ENCODE results near the gene RFC1.
"Not testable (repeated sequence)": the region's sequence is repeated elsewhere in the genome, so short reads cannot be mapped to it uniquely, and the experiment has no call there.

The RFC1 gene

DNA sequence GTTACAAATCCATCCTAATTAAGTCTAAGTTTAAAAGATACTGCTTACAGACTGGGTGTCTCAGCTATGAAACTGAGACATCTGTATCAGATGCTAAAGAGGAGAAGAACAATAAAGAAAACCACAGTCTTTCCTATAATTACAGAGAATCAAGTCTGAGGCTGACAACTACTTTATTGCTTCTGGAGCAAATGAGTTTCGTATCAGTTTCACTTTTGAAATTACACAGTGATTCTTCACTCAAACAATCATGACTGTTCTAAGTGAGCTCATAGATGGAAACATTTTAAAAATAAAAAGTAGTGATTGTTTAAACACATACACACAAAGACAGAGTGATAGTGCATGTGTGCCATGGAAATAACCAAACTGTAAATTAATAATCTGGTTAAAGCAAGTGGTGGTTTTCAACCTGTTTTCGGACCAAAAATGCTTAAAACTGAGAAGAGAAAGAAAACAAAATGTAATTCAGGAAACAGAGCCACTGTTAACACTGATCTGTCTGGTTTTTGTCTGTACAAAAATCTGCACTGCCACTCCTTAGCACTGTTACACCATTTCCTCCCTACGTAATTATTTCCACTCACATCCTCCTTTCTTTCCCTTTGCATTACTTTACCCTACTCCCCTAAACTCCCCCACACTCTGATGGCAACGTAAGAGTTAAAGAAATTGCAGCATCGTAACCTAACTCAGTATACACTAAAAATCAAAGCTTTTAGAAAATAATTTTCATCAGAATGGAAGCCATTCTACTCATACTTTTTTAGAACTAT is 12.5 kb downstream of the RFC1 start:
- no peak for DNase-seq (ENCODE audit: low spot score)

GRCh38 chr4:39353149-39353477 is 13.0 kb downstream of the RFC1 start:
- DNase-seq (ENCODE audit: low spot score), result not testable (repeated sequence)

DNA sequence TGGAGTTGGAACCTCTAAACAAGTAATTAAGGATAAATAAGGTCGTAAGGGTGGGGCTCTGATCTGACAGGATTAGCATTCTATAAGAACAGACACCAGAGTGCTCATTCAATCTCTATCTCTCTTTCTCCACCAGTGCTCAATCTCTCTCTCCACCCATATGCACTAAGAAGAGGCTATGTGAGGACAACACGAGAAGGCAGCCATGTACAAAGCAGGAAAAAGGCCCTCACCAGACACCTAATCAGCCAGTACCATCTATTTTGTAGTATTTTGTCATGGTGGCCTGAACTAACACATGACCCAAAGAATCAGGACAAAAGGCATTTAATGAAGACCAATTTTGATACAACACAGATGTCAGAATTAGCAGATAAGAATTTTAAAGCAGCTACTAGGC is 16.8 kb downstream of the RFC1 start:
- DNase-seq (ENCODE audit: low spot score), result no peak

GRCh38 chr4:39348371-39349315 is 17.5 kb downstream of the RFC1 start:
- no peak for DNase-seq (ENCODE audit: low spot score)

GRCh38 chr4:39346856-39347519 is 19.2 kb downstream of the RFC1 start:
- no peak for DNase-seq (ENCODE audit: low spot score)

DNA sequence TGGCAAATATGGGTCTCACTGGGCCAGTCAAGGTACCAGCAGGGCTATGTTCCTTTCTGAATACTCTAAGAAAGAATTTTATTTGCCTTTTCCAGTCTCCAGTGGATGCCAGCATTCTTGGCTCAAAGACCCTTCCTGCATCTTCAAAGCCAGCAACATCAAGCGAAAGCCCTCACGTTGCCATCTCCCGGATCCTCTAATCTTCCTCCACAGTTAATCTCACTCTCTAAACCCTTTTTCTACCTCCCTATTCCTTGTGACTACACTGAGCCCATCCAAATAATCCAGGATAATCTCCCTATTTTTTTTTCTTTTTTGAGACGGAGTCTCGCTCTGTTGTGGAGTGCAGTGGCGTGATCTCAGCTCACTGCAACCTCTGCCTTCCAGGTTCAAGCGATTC is 23.4 kb downstream of the RFC1 start:
- no peak for DNase-seq (ENCODE audit: low spot score)

- DNase-seq (ENCODE audit: low spot score), result no peak
Measured at GRCh38 chr4:39341075-39341725, 25.0 kb downstream of the RFC1 start.

DNA sequence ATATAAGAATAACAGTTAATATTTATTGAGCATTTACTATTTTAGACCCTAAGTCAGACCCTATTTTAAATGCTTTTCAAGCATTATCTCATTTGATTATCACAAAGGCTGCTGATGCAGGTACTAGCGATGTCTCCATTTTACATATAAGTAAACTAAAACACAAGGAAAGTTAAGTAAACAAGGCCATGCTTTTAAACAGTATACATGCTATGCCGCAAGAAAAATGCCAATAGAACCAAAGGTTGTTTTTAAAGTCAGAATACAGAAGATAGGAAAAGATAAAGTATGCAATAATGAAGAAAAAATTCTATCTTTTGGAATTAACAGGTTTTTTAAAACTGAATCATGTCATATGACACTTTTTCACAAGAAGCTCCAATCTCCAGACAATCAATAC is 26.2 kb downstream of the RFC1 start:
- DNase-seq (ENCODE audit: low spot score), result no peak

- DNase-seq (ENCODE audit: low spot score), result no peak
Measured at GRCh38 chr4:39337841-39338240, 28.3 kb downstream of the RFC1 start.

- peak; percentile 11 for DNase-seq (ENCODE audit: low spot score)
Measured at GRCh38 chr4:39335566-39335965, 30.6 kb downstream of the RFC1 start.

- no peak for DNase-seq (ENCODE audit: low spot score)
Measured at GRCh38 chr4:39331191-39331590, 35.0 kb downstream of the RFC1 start.

DNA sequence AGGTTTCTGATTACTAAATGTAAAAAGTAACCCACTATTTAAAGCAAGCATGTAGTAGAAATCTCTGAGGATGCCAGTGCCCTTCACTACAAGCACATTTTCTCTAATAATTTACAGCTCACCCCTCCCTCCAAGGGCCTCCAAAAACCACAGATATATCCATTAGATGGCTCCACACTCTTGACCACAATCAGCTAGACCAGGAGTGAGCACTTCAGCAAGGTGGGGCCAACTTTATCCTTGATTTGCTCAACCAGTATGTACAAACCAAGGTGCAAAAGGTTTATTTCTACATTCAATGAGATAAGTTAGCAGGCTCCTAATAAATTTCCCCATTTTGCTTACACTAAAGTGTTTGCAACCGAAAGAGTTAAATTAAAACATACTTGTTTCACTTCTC is 35.8 kb downstream of the RFC1 start:
- no peak for DNase-seq (ENCODE audit: low spot score)

DNA sequence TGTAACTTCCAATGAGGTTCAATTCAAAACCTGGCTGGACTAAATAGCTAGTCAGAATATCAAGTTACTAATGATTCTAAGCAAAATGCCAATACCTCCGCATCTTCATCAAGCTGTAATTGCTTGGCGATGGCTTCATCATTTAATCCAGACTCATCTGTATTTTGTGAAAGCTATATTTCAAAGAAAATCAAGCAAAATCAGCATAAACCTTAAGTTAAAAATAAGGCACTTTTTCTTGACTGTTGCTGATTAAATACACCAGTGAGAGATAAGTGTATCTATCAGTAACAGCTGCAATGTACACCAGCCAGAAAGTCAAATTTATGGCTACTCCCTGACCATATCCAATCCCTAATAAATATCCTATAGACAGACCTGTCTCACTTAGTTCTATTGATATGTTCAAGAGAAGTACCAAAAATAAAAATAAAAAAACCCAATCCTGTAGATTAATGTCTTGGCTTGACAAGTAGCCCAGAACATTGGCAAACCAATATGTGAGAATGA is 39.6 kb downstream of the RFC1 start:
- DNase-seq (ENCODE audit: low spot score), result no peak

DNA sequence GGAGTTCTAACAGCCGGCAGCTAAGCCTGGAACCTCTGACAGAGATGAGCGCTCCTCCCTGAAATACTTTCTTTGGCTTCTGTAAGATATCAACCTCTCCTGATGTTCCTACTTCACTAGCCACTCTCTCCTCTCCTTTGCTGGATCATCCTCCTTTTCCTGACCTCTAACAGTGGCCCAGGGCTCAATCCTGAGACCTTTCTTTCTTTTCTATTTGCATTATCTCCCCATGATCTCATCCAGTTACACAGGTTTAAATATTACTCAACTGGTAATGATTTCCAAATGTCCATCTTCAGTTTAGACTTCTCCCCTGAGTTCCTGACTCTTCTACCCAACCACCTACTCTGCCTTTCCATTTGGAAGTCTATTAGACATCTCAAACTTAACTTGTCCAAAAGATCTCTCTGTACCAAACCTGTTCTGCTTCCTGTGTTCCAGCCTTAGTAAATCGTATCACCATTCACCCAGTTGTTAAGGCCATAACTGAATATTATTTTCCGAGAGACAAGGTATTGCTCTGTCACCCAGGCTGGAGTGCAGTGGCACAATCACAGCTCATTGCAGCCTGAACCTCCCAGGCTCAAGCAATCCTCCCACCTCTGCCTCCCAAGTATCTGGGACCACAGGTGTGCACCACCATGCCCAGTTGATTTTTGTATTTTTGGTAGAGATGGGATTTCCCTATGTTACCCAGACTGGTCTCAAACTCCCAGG is 41.1 kb downstream of the RFC1 start:
- DNase-seq (ENCODE audit: low spot score), result no peak

GRCh38 chr4:39324446-39324845 is 41.7 kb downstream of the RFC1 start:
- DNase-seq (ENCODE audit: low spot score), result no peak

GRCh38 chr4:39323821-39324220 is 42.3 kb downstream of the RFC1 start:
- DNase-seq (ENCODE audit: low spot score), result no peak

GRCh38 chr4:39320381-39321115 is 45.6 kb downstream of the RFC1 start:
- DNase-seq (ENCODE audit: low spot score), result no peak

GRCh38 chr4:39319676-39320075 is 46.5 kb downstream of the RFC1 start:
- no peak for DNase-seq (ENCODE audit: low spot score)

- peak; percentile 86 for DNase-seq (ENCODE audit: low spot score)
Measured at GRCh38 chr4:39312816-39313215, 53.3 kb downstream of the RFC1 start.

GRCh38 chr4:39308611-39309010 is 57.6 kb downstream of the RFC1 start:
- DNase-seq (ENCODE audit: low spot score), result peak; percentile 66
